ENCODE measurements around the gene GRIK4.

DNA sequence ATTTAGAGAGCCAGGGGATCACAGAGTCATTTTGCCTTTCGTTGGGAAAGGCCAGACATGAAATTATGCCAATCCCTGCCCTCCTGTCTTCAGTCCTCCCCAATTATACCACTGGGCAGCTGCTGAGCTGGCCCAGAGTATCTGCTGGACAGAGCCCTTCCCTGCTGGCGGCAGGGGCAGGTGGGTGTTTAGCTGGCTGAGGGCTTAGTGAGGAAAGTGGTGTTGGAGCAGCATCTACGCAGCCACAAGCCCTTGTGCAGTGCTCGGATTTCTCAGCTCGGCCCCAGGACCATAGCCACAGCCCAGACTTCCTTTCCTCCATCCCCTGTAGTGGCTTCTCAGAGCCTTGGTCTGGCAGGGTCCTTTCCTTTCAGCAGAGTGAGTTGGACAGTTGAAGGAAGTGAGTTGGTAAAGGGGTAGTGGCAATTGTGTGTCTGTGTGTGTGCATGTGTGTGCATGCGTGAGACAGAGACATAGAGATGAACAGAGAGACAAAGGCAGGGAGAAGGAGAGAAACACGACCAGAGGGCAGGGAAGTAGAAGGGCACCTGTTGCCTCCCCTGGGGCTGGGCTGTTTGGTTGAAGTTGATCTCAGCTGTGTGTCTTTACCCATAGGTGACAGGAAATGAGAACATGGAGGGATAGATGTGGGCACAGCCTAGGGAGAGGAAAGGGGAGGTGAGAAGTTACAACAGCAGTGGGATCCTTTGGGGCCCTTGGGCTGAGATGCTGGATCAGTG is 66.2 kb downstream of the GRIK4 start:
- TF ChIP-seq, protein P1, sequence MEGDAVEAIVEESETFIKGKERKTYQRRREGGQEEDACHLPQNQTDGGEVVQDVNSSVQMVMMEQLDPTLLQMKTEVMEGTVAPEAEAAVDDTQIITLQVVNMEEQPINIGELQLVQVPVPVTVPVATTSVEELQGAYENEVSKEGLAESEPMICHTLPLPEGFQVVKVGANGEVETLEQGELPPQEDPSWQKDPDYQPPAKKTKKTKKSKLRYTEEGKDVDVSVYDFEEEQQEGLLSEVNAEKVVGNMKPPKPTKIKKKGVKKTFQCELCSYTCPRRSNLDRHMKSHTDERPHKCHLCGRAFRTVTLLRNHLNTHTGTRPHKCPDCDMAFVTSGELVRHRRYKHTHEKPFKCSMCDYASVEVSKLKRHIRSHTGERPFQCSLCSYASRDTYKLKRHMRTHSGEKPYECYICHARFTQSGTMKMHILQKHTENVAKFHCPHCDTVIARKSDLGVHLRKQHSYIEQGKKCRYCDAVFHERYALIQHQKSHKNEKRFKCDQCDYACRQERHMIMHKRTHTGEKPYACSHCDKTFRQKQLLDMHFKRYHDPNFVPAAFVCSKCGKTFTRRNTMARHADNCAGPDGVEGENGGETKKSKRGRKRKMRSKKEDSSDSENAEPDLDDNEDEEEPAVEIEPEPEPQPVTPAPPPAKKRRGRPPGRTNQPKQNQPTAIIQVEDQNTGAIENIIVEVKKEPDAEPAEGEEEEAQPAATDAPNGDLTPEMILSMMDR (conservative IDR thresholded peaks at IDR 0.05; ENCODE audit: low read depth, low read length): no peak
- TF ChIP-seq EZH2phosphoT487 (IDR thresholded peaks at IDR 0.05; ENCODE audit: borderline replicate concordance, low read length) (no peak), EZH2 (IDR thresholded peaks at IDR 0.05; ENCODE audit: low read length, unreplicated experiment) (no peak)

All from PC-3 (cell line).